Measurements from ENCODE around the gene SLC1A4.

DNA sequence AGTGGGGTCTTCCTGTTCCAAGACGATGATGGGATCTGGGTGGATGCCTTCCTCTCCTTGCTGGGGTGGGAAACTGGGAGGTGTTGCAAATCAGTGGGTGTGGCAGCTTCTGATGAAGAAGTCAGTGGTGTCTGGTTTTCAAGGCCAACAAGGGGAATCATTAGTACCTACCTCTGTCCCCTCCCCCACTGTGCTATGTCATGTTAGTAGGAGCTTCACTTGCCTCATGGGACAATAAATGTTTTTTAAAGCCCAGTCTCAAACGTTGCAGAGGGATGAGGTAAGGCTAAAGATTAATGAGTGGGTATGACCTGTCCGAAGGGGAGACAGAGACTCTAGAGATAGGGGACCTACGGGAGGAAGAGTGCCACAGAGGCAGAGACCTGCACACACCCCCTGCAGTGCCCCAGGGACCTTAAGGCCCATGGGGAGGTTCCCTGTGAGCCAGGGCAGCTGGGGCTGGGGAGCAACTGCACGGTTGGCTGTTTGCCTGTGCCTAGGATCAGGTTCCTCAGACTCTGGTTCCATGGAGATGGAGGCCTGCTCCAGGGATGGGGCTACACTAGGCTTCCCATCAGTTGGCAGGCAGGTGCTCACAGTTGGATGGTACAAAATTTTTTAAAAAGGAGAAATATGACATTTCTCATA is 37.8 kb upstream of the SLC1A4 start:
- TF ChIP-seq, protein P1, sequence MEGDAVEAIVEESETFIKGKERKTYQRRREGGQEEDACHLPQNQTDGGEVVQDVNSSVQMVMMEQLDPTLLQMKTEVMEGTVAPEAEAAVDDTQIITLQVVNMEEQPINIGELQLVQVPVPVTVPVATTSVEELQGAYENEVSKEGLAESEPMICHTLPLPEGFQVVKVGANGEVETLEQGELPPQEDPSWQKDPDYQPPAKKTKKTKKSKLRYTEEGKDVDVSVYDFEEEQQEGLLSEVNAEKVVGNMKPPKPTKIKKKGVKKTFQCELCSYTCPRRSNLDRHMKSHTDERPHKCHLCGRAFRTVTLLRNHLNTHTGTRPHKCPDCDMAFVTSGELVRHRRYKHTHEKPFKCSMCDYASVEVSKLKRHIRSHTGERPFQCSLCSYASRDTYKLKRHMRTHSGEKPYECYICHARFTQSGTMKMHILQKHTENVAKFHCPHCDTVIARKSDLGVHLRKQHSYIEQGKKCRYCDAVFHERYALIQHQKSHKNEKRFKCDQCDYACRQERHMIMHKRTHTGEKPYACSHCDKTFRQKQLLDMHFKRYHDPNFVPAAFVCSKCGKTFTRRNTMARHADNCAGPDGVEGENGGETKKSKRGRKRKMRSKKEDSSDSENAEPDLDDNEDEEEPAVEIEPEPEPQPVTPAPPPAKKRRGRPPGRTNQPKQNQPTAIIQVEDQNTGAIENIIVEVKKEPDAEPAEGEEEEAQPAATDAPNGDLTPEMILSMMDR (IDR thresholded peaks at IDR 0.05), result no peak
- TF ChIP-seq POLR2AphosphoS5 (IDR thresholded peaks at IDR 0.05), result no peak

Measured in prostate gland (tissue), 2 donors.